HepG2 (cell line): ENCODE results near the gene MADD. TPM values are rescaled to one million over a fixed set of nuclear protein-coding genes. Genes with fewer than 3 reads are reported as not detected.

Source experiments
- ATAC-seq: fragments of 200-7000 bp; cut with Tn5 transposase; 3 replicates; pipeline ENCODE4 v1.9.1; 2020; ENCODE audit warnings: mild to moderate bottlenecking, moderate library complexity
- BruUV-seq: library from RNA; stranded (reverse); fragments of 400-500 nt; replicated peaks from 2 replicates; lab custom pipeline; 2021; lab: Mats Ljungman, UMichigan
- CTCF ChIA-PET: fragments of 300-600 bp; formaldehyde crosslinking; extraction: SDS; loops from one replicate; lab custom pipeline; 2021; ENCODE audit warnings: low total read pairs, inconsistent platforms, low intra/inter-chr PET ratio; lab: Yijun Ruan, JAX
- POLR2A ChIA-PET: fragments of 350-600 bp; sonication (Branson Sonifier 250); formaldehyde crosslinking; loops from one replicate; lab custom pipeline; 2020; ENCODE audit warnings: antibody characterized with exemption, inconsistent platforms; lab: Yijun Ruan, JAX
- DNase-seq: peaks from one replicate; pipeline ENCODE4 v3.0.0-alpha.2; 2015; ENCODE audit warnings: low spot score
- FAIRE-seq: peaks from 3 replicates; lab custom pipeline; 2011; peaks lifted over from hg19 to GRCh38; lab: Jason Lieb, UNC
- H2AFZ ChIP-seq: one replicate; pipeline ENCODE4 v1.6.1; 2011; ENCODE audit warnings: low read length, inconsistent platforms
- H3K27ac ChIP-seq: fragments of 300-600 bp; 3 replicates; pipeline ENCODE4 v1.8.0; 2011; ENCODE audit warnings: mixed run types, mild to moderate bottlenecking, mixed read lengths, low read length, inconsistent platforms; ENCODE audit not compliant: insufficient read depth; ENCODE audit errors: extremely low read length
- H3K27me3 ChIP-seq, 2 experiments: fragments of 200-600 bp in 1 of 2; 2 replicates in 1 of 2; 3 replicates in 1 of 2; pipeline versions ENCODE4 v1.6.0 to v1.8.0; 2011; ENCODE audit warnings: low read length in 2 of 2, mild to moderate bottlenecking in 2 of 2, moderate library complexity in 2 of 2, inconsistent platforms in 1 of 2; ENCODE audit not compliant: insufficient read depth in 2 of 2, control insufficient read depth in 1 of 2
- H3K36me3 ChIP-seq, 2 experiments: fragments of 200-600 bp in 1 of 2; replicated peaks in 1 of 2; 2 replicates in 1 of 2; 3 replicates in 1 of 2; pipeline versions ENCODE4 v1.5.1 to v1.8.0; 2011; ENCODE audit warnings: low read length in 2 of 2, inconsistent platforms in 1 of 2; ENCODE audit not compliant: insufficient read depth in 2 of 2, control insufficient read depth in 1 of 2
- H3K4me1 ChIP-seq: 2 replicates; pipeline ENCODE4 v1.5.1; 2012; ENCODE audit warnings: low read length, inconsistent platforms; ENCODE audit not compliant: insufficient read depth
- H3K4me2 ChIP-seq: 2 replicates; pipeline ENCODE4 v1.6.0; 2011; ENCODE audit warnings: low read depth, low read length, inconsistent platforms
- H3K4me3 ChIP-seq, 3 experiments: fragments of 200-600 bp in 1 of 3; sonication (generic), shearing (Covaris generic) in 1 of 3; replicated peaks in 1 of 3; 2 replicates each; pipeline ENCODE4 v1.5.1; 2011 to 2016; ENCODE audit warnings: low read length in 3 of 3, inconsistent platforms in 2 of 3, low read depth in 2 of 3, mild to moderate bottlenecking in 2 of 3, control low read depth in 1 of 3, mixed read lengths in 1 of 3; ENCODE audit not compliant: insufficient read depth in 1 of 3
- H3K79me2 ChIP-seq: one replicate; pipeline ENCODE4 v1.6.1; 2011; ENCODE audit warnings: low read length, inconsistent platforms; ENCODE audit not compliant: insufficient read depth
- H3K9ac ChIP-seq: 2 replicates; pipeline ENCODE4 v1.6.0; 2011; ENCODE audit warnings: mild to moderate bottlenecking, low read depth, low read length, inconsistent platforms; ENCODE audit not compliant: insufficient read depth
- H3K9me3 ChIP-seq: 2 replicates; pipeline ENCODE4 v1.5.1; 2012; ENCODE audit warnings: mild to moderate bottlenecking, low read length
- H4K20me1 ChIP-seq: 2 replicates; pipeline ENCODE4 v1.6.0; 2011; ENCODE audit warnings: inconsistent platforms, mild to moderate bottlenecking, low read length, moderate library complexity; ENCODE audit not compliant: insufficient read depth
- AKAP8 ChIP-seq: sonication (generic); formaldehyde crosslinking; IDR thresholded peaks from 2 replicates; pipeline ENCODE4 v1.5.1; 2020; ENCODE audit warnings: mild to moderate bottlenecking, missing genetic modification reagents
- ARNT2 ChIP-seq: sonication (generic); formaldehyde crosslinking; IDR thresholded peaks from 2 replicates; pipeline ENCODE4 v1.8.0; 2022; ENCODE audit warnings: mild to moderate bottlenecking, low read depth, missing genetic modification reagents, moderate library complexity
- FLYWCH1 ChIP-seq: sonication (generic); formaldehyde crosslinking; IDR thresholded peaks from 2 replicates; pipeline ENCODE4 v1.8.1; 2023; ENCODE audit warnings: mild to moderate bottlenecking, missing genetic modification reagents
- HNF1B ChIP-seq: sonication (generic); formaldehyde crosslinking; IDR thresholded peaks from 2 replicates; pipeline ENCODE4 v1.5.1; 2020; ENCODE audit warnings: mild to moderate bottlenecking, moderate library complexity, missing genetic modification reagents
- MATR3 ChIP-seq: sonication (generic); formaldehyde crosslinking; IDR thresholded peaks from 2 replicates; pipeline ENCODE4 v1.4.0; 2020; ENCODE audit warnings: missing genetic modification reagents
- MXD1 ChIP-seq: sonication (generic); formaldehyde crosslinking; IDR thresholded peaks from 2 replicates; pipeline ENCODE4 v1.4.0; 2020; ENCODE audit warnings: mild to moderate bottlenecking, missing genetic modification reagents
- RORA ChIP-seq: sonication (generic); formaldehyde crosslinking; IDR thresholded peaks from 2 replicates; pipeline ENCODE4 v1.5.0; 2020; ENCODE audit warnings: mild to moderate bottlenecking, missing genetic modification reagents, moderate library complexity
- TCF7 ChIP-seq: sonication (generic); IDR thresholded peaks from 2 replicates; pipeline ENCODE4 v1.6.1; 2016; ENCODE audit warnings: antibody characterized with exemption, low read depth
- ZBTB38 ChIP-seq: sonication (generic); formaldehyde crosslinking; IDR thresholded peaks from 2 replicates; pipeline ENCODE4 v1.5.1; 2020; ENCODE audit warnings: mild to moderate bottlenecking, missing genetic modification reagents
- ZFP1 ChIP-seq: IDR thresholded peaks from 2 replicates; pipeline ENCODE4 v1.6.1; 2016
- ZNF317 ChIP-seq: sonication (generic); formaldehyde crosslinking; IDR thresholded peaks from 2 replicates; pipeline ENCODE4 v1.5.0; 2020; ENCODE audit warnings: mild to moderate bottlenecking, missing genetic modification reagents
- ZNF33A ChIP-seq: sonication (generic); formaldehyde crosslinking; IDR thresholded peaks from 2 replicates; pipeline ENCODE4 v1.5.1; 2020; ENCODE audit warnings: missing genetic modification reagents, mild to moderate bottlenecking, moderate library complexity, borderline replicate concordance
- ZNF350 ChIP-seq: sonication (generic); formaldehyde crosslinking; IDR thresholded peaks from 2 replicates; pipeline ENCODE4 v1.4.0; 2020; ENCODE audit warnings: mild to moderate bottlenecking, low read depth, missing genetic modification reagents, borderline replicate concordance
- ZNF670 ChIP-seq: sonication (generic); formaldehyde crosslinking; IDR thresholded peaks from 2 replicates; pipeline ENCODE4 v1.8.0; 2022; ENCODE audit warnings: mild to moderate bottlenecking, missing genetic modification reagents, borderline replicate concordance
- ZNF704 ChIP-seq: sonication (generic); formaldehyde crosslinking; IDR thresholded peaks from 2 replicates; pipeline ENCODE4 v1.8.1; 2023; ENCODE audit warnings: mild to moderate bottlenecking, inconsistent platforms, moderate library complexity, missing genetic modification reagents, borderline replicate concordance
- ZSCAN12 ChIP-seq: sonication (generic); formaldehyde crosslinking; IDR thresholded peaks from 2 replicates; pipeline ENCODE4 v1.9.0; 2021; ENCODE audit warnings: mild to moderate bottlenecking, missing genetic modification reagents
- ZSCAN30 ChIP-seq: sonication (generic); formaldehyde crosslinking; IDR thresholded peaks from 2 replicates; pipeline ENCODE4 v1.5.0; 2020; ENCODE audit warnings: mild to moderate bottlenecking, missing genetic modification reagents
- ZXDC ChIP-seq: sonication (generic); formaldehyde crosslinking; IDR thresholded peaks from 2 replicates; pipeline ENCODE4 v1.5.0; 2020; ENCODE audit warnings: mild to moderate bottlenecking, missing genetic modification reagents
- WGBS: methylation state at CpG from one replicate; pipeline ENCODE4 v1.1.6; 2017; ENCODE audit warnings: low lambda C conversion rate; 5-methylcytosine and 5-hydroxymethylcytosine counted together
- in situ Hi-C: cut with HindIII; loops from 2 replicates; pipeline ENCODE4 v1.10.0; 2017; ENCODE audit warnings: low pct_unique_long_range_greater_than_20kb; ENCODE audit not compliant: extremely low pct_ligation_motif_present
- intact Hi-C: fragments of 100-400 bp; cut with micrococcal nuclease; formaldehyde crosslinking; loops from one replicate; pipeline ENCODE4 v1.10.0; 2022; ENCODE audit not compliant: unreplicated experiment
- polyA plus RNA-seq, 8 experiments: library from polyadenylated mRNA; depleted of rRNA in 3 of 8; stranded (reverse) in 7 of 8; unstranded in 1 of 8; fragments of >200 nt; fragmentation: Illumina TruSeq in 4 of 8; extraction: Trizol in 4 of 8; gene quantifications; 2 replicates each; pipeline versions ENCODE4 v1.2.1 to v1.2.3, GENCODE V29; 2011 to 2016; ENCODE audit warnings: low read depth in 4 of 8, missing spikeins in 1 of 8, mixed read lengths in 1 of 8; ENCODE audit not compliant: insufficient read depth in 1 of 8
- total RNA-seq, 5 experiments: library from RNA; depleted of rRNA; stranded (reverse); fragments of >200 nt; fragmentation: Illumina TruSeq; extraction: Trizol; gene quantifications; 2 replicates each; pipeline ENCODE4 v1.2.3, GENCODE V29; 2016; ENCODE audit warnings: low read depth in 1 of 5

The MADD gene
- total and polyA plus RNA-seq, 2 of the 13 experiments (the other 11 are each of a cell fraction or from before 2014, with no cell fraction given): 18.0 to 29.2 TPM

GRCh38 chr11:47335733-47336132, 65.8 kb downstream of the MADD start:
- Histone ChIP-seq H3K4me3 (no peak overlapping the region), H3K27ac (no peak overlapping the region), H3K79me2 (no peaks in the 10 kb centered on the region), H4K20me1 (no peaks in the 10 kb centered on the region), H3K4me1 (peaks cover 16% of the 10 kb centered on the region), H3K9me3 (no peaks in the 10 kb centered on the region), H3K27me3 (peaks cover 2 to 15% of the 10 kb centered on the region in 2 experiments; a peak in 3 of 5 replicates), H3K36me3 (no peaks in the 10 kb centered on the region; a peak in 1 of 5 replicates), H3K9ac (no peak overlapping the region), H2AFZ (no peak overlapping the region), H3K4me2 (peak overlapping the region; percentile 23; the same call in 1 of the 2 replicates)
- in situ Hi-C loops (no loop called here), intact Hi-C loops (no loop called here)
- FAIRE-seq: no peak
- ChIA-PET POLR2A (no interaction called here), CTCF (no interaction called here)
- BruUV-seq: no TSS peak
- TF ChIP-seq ARNT2 (CRISPR knock-in tag) (no peak), AKAP8 (CRISPR knock-in tag) (no peak), MXD1 (CRISPR knock-in tag) (no peak), RORA (CRISPR knock-in tag) (no peak), ZBTB38 (CRISPR knock-in tag) (no peak), ZXDC (CRISPR knock-in tag) (no peak), TCF7 (no peak), ZNF350 (CRISPR knock-in tag) (no peak), ZNF33A (CRISPR knock-in tag) (no peak), MATR3 (CRISPR knock-in tag) (no peak), HNF1B (CRISPR knock-in tag) (no peak), ZNF704 (CRISPR knock-in tag) (no peak), ZSCAN30 (no peak), ZFP1 (CRISPR knock-in tag) (no peak), ZNF317 (CRISPR knock-in tag) (no peak), ZSCAN12 (no peak), FLYWCH1 (CRISPR knock-in tag) (no peak), ZNF670 (CRISPR knock-in tag) (no peak)
- DNase-seq: no peak
- ATAC-seq: no peak
- 24% methylated on average over 7 of the region's 9 CpGs for WGBS
